Neural cell (in vitro differentiated cells): Measurements from ENCODE around the gene SRC. TPM values are rescaled to one million over a fixed set of nuclear protein-coding genes. Genes with fewer than 3 reads are reported as not detected.

ENCODE experiments used
- H2AFZ ChIP-seq: fragments of 200-600, 300-800 bp; sonication (generic), shearing (Covaris generic); 2 replicates; pipeline ENCODE4 v1.6.0; 2014; ENCODE audit warnings: low read depth, mild to moderate bottlenecking, antibody characterized with exemption, low read length, moderate library complexity
- H3F3A ChIP-seq: fragments of 200-600 bp; shearing (Covaris generic); 2 replicates; pipeline ENCODE4 v1.6.1; 2016; ENCODE audit warnings: mild to moderate bottlenecking, moderate library complexity, mixed read lengths, antibody characterized with exemption, low read length; ENCODE audit not compliant: insufficient read depth, poor library complexity, severe bottlenecking
- H3K27ac ChIP-seq: fragments of 200-600, 300-800 bp; sonication (generic), shearing (Covaris generic); 2 replicates; pipeline ENCODE4 v1.5.1; 2014; ENCODE audit warnings: mild to moderate bottlenecking, low read length, moderate library complexity
- H3K27me3 ChIP-seq: fragments of 300-800, 200-600 bp; sonication (generic), shearing (Covaris generic); 2 replicates; pipeline ENCODE4 v1.6.0; 2014; ENCODE audit warnings: mild to moderate bottlenecking, low read depth, low read length, moderate library complexity; ENCODE audit not compliant: insufficient read depth
- H3K36me3 ChIP-seq: fragments of 300-800, 200-600 bp; sonication (generic), shearing (Covaris generic); 2 replicates; pipeline ENCODE4 v1.5.1; 2014; ENCODE audit warnings: mild to moderate bottlenecking, antibody characterized with exemption, low read length, moderate library complexity; ENCODE audit not compliant: insufficient read depth
- H3K4me2 ChIP-seq: fragments of 300-800, 200-600 bp; sonication (generic), shearing (Covaris generic); 2 replicates; pipeline ENCODE4 v1.6.0; 2014; ENCODE audit warnings: mild to moderate bottlenecking, low read length
- H3K4me3 ChIP-seq: fragments of 300-800, 200-600 bp; sonication (generic), shearing (Covaris generic); 2 replicates; pipeline ENCODE4 v1.5.1; 2014; ENCODE audit warnings: mild to moderate bottlenecking, low read length, moderate library complexity
- H3K79me2 ChIP-seq: fragments of 200-600 bp; shearing (Covaris generic); replicated peaks from 2 replicates; pipeline ENCODE4 v1.6.0; 2014; ENCODE audit warnings: mild to moderate bottlenecking, low read length, moderate library complexity; ENCODE audit not compliant: insufficient read depth
- H3K9ac ChIP-seq: fragments of 300-800, 200-600 bp; sonication (generic), shearing (Covaris generic); 2 replicates; pipeline ENCODE4 v1.6.1; 2016; ENCODE audit warnings: mild to moderate bottlenecking, low read length, mixed read lengths
- H3K9me2 ChIP-seq: fragments of 200-600 bp; shearing (Covaris generic); 2 replicates; pipeline ENCODE4 v1.6.1; 2016; ENCODE audit warnings: mild to moderate bottlenecking, low read length, mixed read lengths; ENCODE audit not compliant: insufficient read depth
- H3K9me3 ChIP-seq: fragments of 200-600, 300-800 bp; sonication (generic), shearing (Covaris generic); 2 replicates; pipeline ENCODE4 v1.6.1; 2016; ENCODE audit warnings: mild to moderate bottlenecking, mixed run types, low read length, moderate library complexity, mixed read lengths
- H4K20me1 ChIP-seq: fragments of 200-600 bp; shearing (Covaris generic); 2 replicates; pipeline ENCODE4 v1.6.1; 2016; ENCODE audit warnings: mild to moderate bottlenecking, mixed run types; ENCODE audit not compliant: insufficient read depth
- CTCF ChIP-seq: fragments of 450-650 bp; IDR thresholded peaks from 2 replicates; pipeline ENCODE4 v1.5.1; 2014; ENCODE audit warnings: antibody characterized with exemption, mild to moderate bottlenecking, moderate library complexity; ENCODE audit not compliant: poor library complexity, severe bottlenecking
- EP300 ChIP-seq: fragments of 450-650 bp; conservative IDR thresholded peaks from 2 replicates; pipeline ENCODE4 v1.6.1; 2014; ENCODE audit warnings: antibody characterized with exemption, mild to moderate bottlenecking, moderate library complexity; ENCODE audit not compliant: poor library complexity, severe bottlenecking
- EZH2 ChIP-seq: fragments of 200-600, 300-800 bp; shearing (Covaris generic), sonication (generic); IDR thresholded peaks from 2 replicates; pipeline ENCODE4 v1.6.1; 2014; ENCODE audit warnings: antibody characterized with exemption, low read length, borderline replicate concordance, mild to moderate bottlenecking; ENCODE audit not compliant: insufficient read depth, poor library complexity, severe bottlenecking
- MXI1 ChIP-seq: fragments of 450-650 bp; conservative IDR thresholded peaks from 2 replicates; pipeline ENCODE4 v1.6.1; 2014; ENCODE audit warnings: antibody characterized with exemption, mild to moderate bottlenecking; ENCODE audit not compliant: poor library complexity, severe bottlenecking
- POLR2AphosphoS5 ChIP-seq: IDR thresholded peaks from 2 replicates; pipeline ENCODE4 v1.6.1; 2012
- RAD21 ChIP-seq: fragments of 450-650 bp; conservative IDR thresholded peaks from 2 replicates; pipeline ENCODE4 v1.6.1; 2014; ENCODE audit warnings: antibody characterized with exemption, mild to moderate bottlenecking, moderate library complexity
- REST ChIP-seq: IDR thresholded peaks from 2 replicates; pipeline ENCODE4 v1.6.1; 2012; ENCODE audit warnings: borderline replicate concordance
- SMC3 ChIP-seq: fragments of 450-650 bp; conservative IDR thresholded peaks from 2 replicates; pipeline ENCODE4 v1.6.1; 2014; ENCODE audit warnings: antibody characterized with exemption, mild to moderate bottlenecking, moderate library complexity; ENCODE audit not compliant: poor library complexity
- TAF1 ChIP-seq: IDR thresholded peaks from 2 replicates; pipeline ENCODE4 v1.6.1; 2012; ENCODE audit warnings: low read depth
- polyA plus RNA-seq: library from polyadenylated mRNA; depleted of rRNA; stranded (reverse); fragments of >200 nt; gene quantifications from 2 replicates; pipeline ENCODE4 v1.2.3, GENCODE V29; 2014

SRC gene
- polyA plus RNA-seq, 1 donor from 2014 or later = 39.0 TPM

GRCh38 chr20:37436527-37437186, 90.7 kb downstream of the SRC start:
- H3F3A ChIP-seq = no peaks in the 10 kb centered on the region
- TF ChIP-seq TAF1 (no peak), REST (no peak), EZH2 (no peak), CTCF (no peak), RAD21 (no peak), SMC3 (no peak), EP300 (no peak), MXI1 (no peak), POLR2AphosphoS5 (no peak)
- H3K27me3 ChIP-seq = no peaks in the 10 kb centered on the region
- no peaks in the 10 kb centered on the region for H3K36me3 ChIP-seq
- H3K79me2 ChIP-seq = no peaks in the 10 kb centered on the region
- no peak overlapping the region for H3K9ac ChIP-seq
- no peak overlapping the region for H3K4me2 ChIP-seq
- H3K9me2 ChIP-seq = no peaks in the 10 kb centered on the region
- no peak overlapping the region for H3K4me3 ChIP-seq
- H3K27ac ChIP-seq = no peak overlapping the region
- H3K9me3 ChIP-seq = no peaks in the 10 kb centered on the region
- no peak overlapping the region for H2AFZ ChIP-seq
- no peaks in the 10 kb centered on the region for H4K20me1 ChIP-seq

- Histone ChIP-seq H3K27me3 (no peaks in the 10 kb centered on the region), H3K9me3 (no peaks in the 10 kb centered on the region), H3K4me3 (no peak overlapping the region), H3K79me2 (no peaks in the 10 kb centered on the region), H4K20me1 (no peaks in the 10 kb centered on the region), H3K9ac (no peak overlapping the region), H3K27ac (no peak overlapping the region), H3F3A (no peaks in the 10 kb centered on the region), H3K9me2 (no peaks in the 10 kb centered on the region), H2AFZ (no peak overlapping the region), H3K36me3 (no peaks in the 10 kb centered on the region), H3K4me2 (no peak overlapping the region)
- TF ChIP-seq RAD21 = no peak
- TF ChIP-seq TAF1 = no peak
Observed at GRCh38 chr20:37437676-37438075, 91.7 kb downstream of the SRC start.
